NCI-H748 (cell line): ENCODE data around the gene GPC3.

Experiments
- DNase-seq: peaks from one replicate; lab custom pipeline; 2025; ENCODE audit not compliant: unreplicated experiment; lab: John Stamatoyannopoulos, UW

Gene GPC3

GRCh38 chrX:133933316-133933715 lies 52.1 kb downstream of the GPC3 start:
- no peak for DNase-seq

DNA sequence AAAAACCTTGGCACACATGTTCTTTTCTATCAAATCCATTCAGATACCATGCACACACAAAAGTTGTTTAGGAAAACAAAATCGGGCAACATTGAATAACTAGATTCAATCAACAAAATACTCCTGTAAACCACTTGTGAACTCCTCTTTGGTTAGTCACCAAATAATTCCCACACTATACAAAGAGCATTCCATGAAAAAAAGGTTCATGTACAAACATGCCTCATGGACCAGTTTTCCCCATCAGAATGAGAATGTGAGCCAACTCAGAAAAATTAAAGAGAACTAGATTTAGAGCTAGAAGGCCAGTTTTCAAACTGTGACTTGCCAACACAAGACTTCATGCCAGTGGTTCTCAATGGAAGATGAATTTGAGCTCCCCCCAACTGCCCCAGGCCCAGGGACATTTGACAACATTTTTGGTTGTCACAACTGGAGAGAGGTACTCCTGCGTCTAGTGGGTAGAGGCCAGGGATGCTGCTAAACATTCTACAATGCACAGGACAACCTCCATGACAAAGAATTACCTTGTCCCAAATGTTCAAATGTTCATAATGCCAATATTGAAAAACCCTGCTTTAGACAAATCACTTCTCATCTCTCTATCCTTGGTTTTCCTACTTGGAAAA lies 55.4 kb downstream of the GPC3 start:
- no peak for DNase-seq

DNA sequence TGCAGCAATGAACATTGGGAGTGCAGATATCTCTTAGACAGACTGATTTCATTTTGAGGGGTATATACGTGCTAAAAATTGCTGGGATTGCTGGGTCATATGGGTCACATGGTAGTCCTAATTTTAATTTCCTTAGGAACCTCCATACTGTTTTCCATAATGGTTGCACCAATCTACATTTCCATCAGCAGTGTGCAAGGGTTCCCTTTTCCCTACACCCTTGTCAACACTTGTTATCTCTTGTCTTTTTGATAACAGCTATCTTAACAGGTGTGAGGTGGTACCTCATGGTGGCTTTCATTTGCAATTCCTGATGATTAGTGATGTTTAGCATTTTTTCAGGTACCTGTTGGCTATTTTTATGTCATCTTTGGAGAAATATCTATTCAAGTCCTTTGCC lies 57.0 kb downstream of the GPC3 start:
- DNase-seq: no peak

GRCh38 chrX:133926809-133927208 lies 58.6 kb downstream of the GPC3 start:
- DNase-seq: no peak

DNA sequence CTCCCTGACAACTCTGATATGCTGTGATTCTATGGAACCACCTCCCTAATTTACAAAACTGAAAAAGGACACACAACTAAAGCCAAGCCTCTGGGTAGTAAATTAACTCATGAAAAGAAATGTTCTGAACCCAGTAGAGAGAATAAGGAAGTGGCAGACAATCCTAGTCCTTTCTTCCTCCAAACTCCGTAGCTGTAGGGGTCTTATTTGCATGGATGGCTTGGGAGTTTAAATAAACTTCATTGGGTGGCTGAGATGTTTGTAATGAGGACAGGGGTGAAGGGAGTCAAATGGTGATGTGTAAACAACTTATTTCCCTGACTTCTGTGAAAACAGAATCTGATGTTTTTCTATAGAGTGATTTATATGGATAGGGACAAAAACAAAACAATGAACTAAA lies 59.3 kb downstream of the GPC3 start:
- no peak for DNase-seq

GRCh38 chrX:133924548-133924947 lies 60.8 kb downstream of the GPC3 start:
- DNase-seq: no peak

DNA sequence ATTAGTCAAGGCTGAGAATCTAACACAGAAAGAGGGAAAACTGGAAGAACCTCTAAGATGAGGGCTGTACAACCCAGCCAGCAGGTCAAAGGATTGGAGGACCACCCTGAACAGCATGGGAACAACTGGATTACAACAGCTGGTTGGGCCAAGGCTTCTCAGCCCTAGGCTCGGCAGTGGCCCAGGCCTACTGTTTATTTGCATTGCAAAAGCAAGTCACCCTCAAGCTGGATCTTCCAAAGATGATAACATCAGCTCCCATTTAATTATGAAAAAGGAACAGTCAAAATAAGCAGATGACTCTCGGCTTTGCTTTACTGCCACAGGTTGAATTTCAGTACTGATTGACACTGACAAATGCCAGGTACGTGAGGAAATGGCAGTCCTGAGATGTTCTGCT lies 61.8 kb downstream of the GPC3 start:
- no peak for DNase-seq

DNA sequence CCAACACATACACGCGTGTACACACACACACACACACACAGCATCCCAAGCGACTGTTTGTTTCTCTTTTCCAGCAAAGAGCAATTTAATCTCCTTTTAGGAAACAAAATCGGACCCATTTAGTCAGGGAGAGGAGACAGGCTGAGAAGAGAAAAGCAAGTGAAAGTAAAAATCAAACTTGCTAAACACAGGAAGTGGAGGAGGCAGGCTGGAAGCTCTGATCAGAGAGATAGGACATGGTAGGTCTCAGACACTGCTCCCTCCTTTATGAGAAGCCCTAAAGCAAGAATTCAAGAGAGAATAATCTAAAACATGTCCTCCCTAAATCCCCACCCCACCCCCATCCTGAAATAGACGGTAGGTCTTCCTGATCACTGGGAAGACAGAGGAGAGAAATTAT lies 62.3 kb downstream of the GPC3 start:
- no peak for DNase-seq

- DNase-seq: no peak
Observed at GRCh38 chrX:133922390-133922771, 63.0 kb downstream of the GPC3 start.

- peak; percentile 58 for DNase-seq
Observed at GRCh38 chrX:133921764-133922389, 63.5 kb downstream of the GPC3 start.

- no peak for DNase-seq
Observed at GRCh38 chrX:133921086-133921485, 64.3 kb downstream of the GPC3 start.

GRCh38 chrX:133918361-133918771 lies 67.0 kb downstream of the GPC3 start:
- no peak for DNase-seq

- no peak for DNase-seq
Observed at GRCh38 chrX:133916984-133917722, 68.2 kb downstream of the GPC3 start.

DNA sequence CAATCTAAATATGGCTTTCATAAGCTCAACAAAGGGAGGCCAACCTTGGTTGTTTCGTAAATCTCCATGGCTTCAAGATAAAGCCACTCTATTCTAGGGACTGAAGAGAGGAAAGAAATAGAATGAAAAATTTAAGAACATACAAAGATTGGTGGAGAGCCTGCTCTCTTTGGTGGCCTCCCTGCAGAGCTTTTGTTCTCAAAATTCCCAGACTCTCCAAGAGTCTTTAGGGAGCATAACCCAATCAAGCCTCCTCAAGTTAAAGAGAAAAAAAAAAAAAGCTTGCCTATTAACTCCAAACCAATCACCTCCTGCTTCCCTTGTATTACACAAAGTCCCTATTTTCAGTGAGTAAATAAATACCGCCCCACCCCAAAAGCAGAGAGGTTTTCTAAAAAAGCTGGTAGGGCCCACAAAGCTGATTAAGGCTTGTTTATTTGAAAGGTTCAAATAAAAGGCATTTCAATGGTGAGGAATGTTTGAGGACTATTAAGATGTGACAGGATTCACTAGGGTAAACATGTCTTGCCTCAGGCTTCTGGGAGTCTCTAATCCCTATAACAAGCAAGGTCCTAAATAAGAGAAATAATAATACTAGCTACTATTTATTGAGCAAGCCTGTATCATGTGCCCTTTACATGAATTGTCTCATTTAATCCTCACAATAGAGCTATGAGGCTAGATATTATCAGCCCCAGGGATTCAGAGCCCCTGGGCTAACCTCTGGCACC lies 71.6 kb downstream of the GPC3 start:
- DNase-seq: peak; percentile 25

GRCh38 chrX:133913009-133913408 lies 72.4 kb downstream of the GPC3 start:
- DNase-seq: no peak

DNA sequence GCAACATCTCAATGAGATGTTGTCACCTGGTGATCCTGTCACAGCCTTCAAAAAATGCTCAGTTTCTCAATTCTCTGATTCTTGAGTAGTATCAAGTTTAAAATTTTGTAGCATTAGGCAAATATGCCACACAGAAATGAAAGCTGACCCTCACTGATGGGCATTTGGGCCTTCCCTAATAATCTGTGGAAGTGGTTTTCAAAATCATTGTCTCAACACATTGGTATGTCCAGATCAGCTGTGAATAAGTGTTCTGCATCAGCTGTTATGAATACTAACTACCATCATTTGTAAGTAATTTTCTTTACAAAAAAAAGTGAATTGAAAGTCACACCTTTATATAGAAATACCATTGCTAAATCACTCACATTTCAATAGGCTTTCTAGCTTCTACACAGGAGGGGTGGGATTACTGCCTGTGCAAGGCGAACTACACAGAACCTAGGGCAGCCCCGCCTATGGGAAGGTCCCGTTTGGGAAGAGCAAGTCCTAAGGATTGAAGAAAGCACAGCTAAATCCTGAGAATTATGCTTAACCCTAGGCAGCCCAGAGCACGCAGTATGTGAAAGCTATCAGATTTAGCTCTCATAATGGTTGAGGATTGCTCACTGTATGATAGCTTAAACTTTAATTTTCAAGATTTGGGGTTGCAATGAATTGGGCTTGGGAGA lies 73.4 kb downstream of the GPC3 start:
- DNase-seq: no peak

GRCh38 chrX:133910539-133910938 lies 74.9 kb downstream of the GPC3 start:
- DNase-seq: no peak

GRCh38 chrX:133909888-133910287 lies 75.5 kb downstream of the GPC3 start:
- DNase-seq: no peak

- no peak for DNase-seq
Observed at GRCh38 chrX:133908223-133908955, 77.0 kb downstream of the GPC3 start.

DNA sequence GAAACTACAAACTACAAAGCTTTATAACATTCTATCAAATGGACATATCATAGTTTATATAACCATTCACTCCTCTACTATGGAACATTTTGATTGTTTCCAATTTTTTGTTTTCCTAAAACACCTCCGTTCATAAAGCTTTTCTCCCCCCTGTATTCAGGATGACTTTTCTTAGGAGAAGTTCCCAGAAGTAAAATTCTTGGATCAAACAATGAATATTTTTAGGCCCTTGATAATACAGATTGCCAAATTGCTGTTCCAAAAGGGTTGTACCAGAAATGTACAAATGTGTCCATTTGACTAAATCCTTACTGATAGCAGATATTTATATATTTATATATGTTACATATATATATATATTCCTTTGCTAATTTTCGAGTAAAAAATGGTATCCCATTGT lies 77.8 kb downstream of the GPC3 start:
- DNase-seq: no peak

DNA sequence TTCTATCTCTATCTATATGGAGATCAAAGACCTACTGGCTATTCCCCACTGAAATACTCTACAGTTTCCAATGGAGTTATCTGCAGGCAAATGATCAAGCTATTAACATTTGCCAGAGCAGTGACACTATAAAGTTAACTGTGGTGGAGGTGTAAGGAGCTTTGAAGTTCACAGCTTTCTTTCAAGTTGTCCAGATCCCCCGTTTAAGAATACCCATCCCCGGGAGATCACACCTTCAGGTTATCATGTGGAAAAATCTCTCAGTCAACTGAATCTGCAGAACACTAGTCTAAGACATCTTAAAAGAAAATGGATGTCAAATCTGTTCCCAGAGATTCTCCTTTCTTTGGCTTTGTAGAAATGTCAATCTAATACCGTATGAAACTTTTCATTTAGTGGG lies 80.1 kb downstream of the GPC3 start:
- no peak for DNase-seq
